Uterus (tissue), 2 donors: Measurements from ENCODE around the gene RTKN.

Experiments
- CTCF ChIP-seq, 4 experiments: fragments of 200-600 bp in 2 of 4; fragments of 450-650 bp in 2 of 4; sonication (generic) in 2 of 4; IDR thresholded peaks; one replicate each; pipeline ENCODE4 v1.5.1; 2016 to 2019; ENCODE audit warnings: antibody characterized with exemption in 4 of 4, mild to moderate bottlenecking in 2 of 4, moderate library complexity in 1 of 4
- POLR2A ChIP-seq, 2 donors: fragments of 450-650 bp; IDR thresholded peaks; one replicate each; pipeline ENCODE4 v1.6.1; 2016; ENCODE audit warnings: antibody characterized with exemption in 2 of 2, mild to moderate bottlenecking in 1 of 2, moderate library complexity in 1 of 2

GRCh38 chr2:74489906-74490305, 48.2 kb upstream of the RTKN start:
- TF ChIP-seq CTCF (IDR thresholded peaks at IDR 0.05) (no peak), POLR2A (IDR thresholded peaks at IDR 0.05) (no peak)
